Cardiac muscle cell (in vitro differentiated cells and primary cell): ENCODE data around the gene GADD45A. TPM values are rescaled to one million over a fixed set of nuclear protein-coding genes. Genes with fewer than 3 reads are reported as not detected.

ENCODE experiments used
- DNase-seq, 2 donors: peaks; one replicate each; pipeline versions ENCODE4 v3.0.0 to v3.0.0-alpha.2; 2010 to 2017; ENCODE audit warnings: low read depth in 1 of 2, low spot score in 1 of 2
- H3K27ac ChIP-seq: fragments of 200-600 bp; sonication (generic); 2 replicates; pipeline ENCODE4 v1.5.1; 2016
- H3K27me3 ChIP-seq: fragments of 200-600 bp; sonication (generic); 2 replicates; pipeline ENCODE4 v1.6.0; 2016; ENCODE audit warnings: control low read depth
- H3K36me3 ChIP-seq: fragments of 200-600 bp; sonication (generic); 2 replicates; pipeline ENCODE4 v1.5.1; 2016; ENCODE audit warnings: control low read depth
- H3K4me1 ChIP-seq: fragments of 200-600 bp; sonication (generic); 2 replicates; pipeline ENCODE4 v1.8.1; 2017; ENCODE audit warnings: low read depth, mild to moderate bottlenecking, mixed run types
- H3K4me3 ChIP-seq: fragments of 200-600 bp; sonication (generic); 2 replicates; pipeline ENCODE4 v1.5.1; 2016; ENCODE audit warnings: mild to moderate bottlenecking
- H3K9me3 ChIP-seq: fragments of 200-600 bp; sonication (generic); 2 replicates; pipeline ENCODE4 v1.5.1; 2017; ENCODE audit warnings: low read depth, mild to moderate bottlenecking, control low read depth
- polyA plus RNA-seq: library from polyadenylated mRNA; unstranded; fragments of >200 nt; fragmentation: Nextera tagmentation; extraction: Ambion mirVana; gene quantifications from 2 replicates; pipeline ENCODE4 v1.2.1, GENCODE V29; 2016
- total RNA-seq: library from RNA; depleted of rRNA; stranded (reverse); fragments of >200 nt; gene quantifications from 2 replicates; pipeline ENCODE4 v1.2.3, GENCODE V29; 2016
- TF ChIP-seq, protein P1 (sequence below): IDR thresholded peaks from 2 replicates; pipeline ENCODE4 v1.5.1; 2012; ENCODE audit warnings: low read depth, mild to moderate bottlenecking, low read length

GADD45A gene
- total and polyA plus RNA-seq, 2 experiments from 2014 or later = 84.2 to 112 TPM

DNA sequence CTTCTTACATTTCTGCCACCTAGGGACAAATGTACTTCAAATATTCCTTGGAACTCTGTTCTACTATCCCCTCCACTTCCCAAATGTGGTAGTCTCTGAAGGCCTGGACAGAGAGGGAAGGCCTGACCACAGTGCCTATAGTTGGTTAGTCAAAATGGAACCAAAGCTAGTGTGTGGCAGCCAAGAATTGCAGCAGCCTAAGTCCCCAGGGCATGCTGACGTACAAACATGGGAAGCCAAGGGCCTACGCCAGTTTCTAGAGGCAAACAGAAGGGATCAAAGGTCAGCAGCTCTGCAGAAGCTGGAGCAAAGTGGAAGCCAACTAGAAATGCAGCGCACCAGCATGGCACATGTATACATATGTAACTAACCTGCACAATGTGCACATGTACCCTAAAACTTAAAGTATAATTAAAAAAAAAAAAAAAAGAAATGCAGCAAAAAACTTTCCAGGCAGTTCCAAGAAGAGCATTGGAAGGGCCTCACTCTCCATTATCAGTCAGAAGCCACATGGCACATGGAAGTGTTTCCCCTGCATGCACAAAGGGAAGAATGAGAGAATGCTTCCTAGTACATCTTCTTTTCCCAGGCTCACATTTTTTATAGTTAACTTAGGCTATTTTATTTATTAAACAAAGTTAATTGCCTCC lies 39.4 kb upstream of the GADD45A start:
- DNase-seq = peak in 1 of 2 donors; percentile 74
- Histone ChIP-seq H3K9me3 (no peaks in the 10 kb centered on the region), H3K4me1 (peaks cover 31% of the 10 kb centered on the region), H3K36me3 (no peaks in the 10 kb centered on the region), H3K27me3 (no peaks in the 10 kb centered on the region), H3K27ac (peak overlapping the region; percentile 76), H3K4me3 (no peak overlapping the region)
- TF ChIP-seq, protein P1, sequence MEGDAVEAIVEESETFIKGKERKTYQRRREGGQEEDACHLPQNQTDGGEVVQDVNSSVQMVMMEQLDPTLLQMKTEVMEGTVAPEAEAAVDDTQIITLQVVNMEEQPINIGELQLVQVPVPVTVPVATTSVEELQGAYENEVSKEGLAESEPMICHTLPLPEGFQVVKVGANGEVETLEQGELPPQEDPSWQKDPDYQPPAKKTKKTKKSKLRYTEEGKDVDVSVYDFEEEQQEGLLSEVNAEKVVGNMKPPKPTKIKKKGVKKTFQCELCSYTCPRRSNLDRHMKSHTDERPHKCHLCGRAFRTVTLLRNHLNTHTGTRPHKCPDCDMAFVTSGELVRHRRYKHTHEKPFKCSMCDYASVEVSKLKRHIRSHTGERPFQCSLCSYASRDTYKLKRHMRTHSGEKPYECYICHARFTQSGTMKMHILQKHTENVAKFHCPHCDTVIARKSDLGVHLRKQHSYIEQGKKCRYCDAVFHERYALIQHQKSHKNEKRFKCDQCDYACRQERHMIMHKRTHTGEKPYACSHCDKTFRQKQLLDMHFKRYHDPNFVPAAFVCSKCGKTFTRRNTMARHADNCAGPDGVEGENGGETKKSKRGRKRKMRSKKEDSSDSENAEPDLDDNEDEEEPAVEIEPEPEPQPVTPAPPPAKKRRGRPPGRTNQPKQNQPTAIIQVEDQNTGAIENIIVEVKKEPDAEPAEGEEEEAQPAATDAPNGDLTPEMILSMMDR = no peak

DNA sequence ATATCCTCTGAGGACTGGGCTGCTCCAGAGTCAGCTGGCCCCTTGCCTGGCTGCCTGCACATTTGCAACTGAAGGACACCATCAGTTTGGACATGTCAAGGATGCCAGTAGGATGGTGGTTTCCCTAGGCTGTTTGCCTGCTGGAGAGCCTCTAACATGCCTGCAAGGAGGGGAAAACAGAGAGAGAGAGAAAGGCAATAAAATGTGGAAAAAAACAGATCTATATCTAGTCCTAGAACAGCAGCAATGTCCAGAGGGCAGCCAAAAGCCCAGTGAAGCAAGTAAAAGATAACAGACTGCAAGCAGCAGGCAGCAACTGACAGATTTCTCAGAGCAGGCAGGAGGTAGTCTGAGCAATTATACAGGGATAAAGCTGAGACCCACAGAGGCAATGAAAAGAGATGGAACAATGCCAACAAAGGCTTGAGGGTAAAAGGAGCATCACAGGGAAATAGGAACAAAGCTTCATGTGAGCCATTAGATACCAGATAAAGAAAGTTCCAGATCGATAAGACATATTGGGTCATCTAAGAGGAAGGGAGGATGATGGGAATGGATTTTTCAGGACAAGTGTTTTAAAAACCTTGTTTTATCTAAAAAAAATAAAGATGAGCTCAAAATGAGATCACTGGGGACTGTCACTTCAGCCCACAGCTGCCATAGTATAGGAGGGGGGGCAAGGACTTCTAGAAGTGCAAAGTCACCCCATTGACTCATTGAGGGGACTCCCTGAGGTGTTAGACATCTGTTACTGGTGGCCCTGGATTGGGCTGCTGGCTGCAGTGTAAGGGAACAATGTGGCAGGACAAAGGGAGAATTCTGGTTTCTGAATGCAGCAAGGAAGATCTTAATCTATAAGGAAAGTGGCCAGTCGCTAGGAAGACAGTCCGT lies 38.6 kb upstream of the GADD45A start:
- Histone ChIP-seq H3K4me1 (peaks cover 31% of the 10 kb centered on the region), H3K36me3 (no peaks in the 10 kb centered on the region), H3K9me3 (no peaks in the 10 kb centered on the region), H3K27ac (peak overlapping the region; percentile 76), H3K27me3 (no peaks in the 10 kb centered on the region), H3K4me3 (no peak overlapping the region)
- DNase-seq = peak; percentile 54 to 64
- TF ChIP-seq, protein P1 = no peak

DNA sequence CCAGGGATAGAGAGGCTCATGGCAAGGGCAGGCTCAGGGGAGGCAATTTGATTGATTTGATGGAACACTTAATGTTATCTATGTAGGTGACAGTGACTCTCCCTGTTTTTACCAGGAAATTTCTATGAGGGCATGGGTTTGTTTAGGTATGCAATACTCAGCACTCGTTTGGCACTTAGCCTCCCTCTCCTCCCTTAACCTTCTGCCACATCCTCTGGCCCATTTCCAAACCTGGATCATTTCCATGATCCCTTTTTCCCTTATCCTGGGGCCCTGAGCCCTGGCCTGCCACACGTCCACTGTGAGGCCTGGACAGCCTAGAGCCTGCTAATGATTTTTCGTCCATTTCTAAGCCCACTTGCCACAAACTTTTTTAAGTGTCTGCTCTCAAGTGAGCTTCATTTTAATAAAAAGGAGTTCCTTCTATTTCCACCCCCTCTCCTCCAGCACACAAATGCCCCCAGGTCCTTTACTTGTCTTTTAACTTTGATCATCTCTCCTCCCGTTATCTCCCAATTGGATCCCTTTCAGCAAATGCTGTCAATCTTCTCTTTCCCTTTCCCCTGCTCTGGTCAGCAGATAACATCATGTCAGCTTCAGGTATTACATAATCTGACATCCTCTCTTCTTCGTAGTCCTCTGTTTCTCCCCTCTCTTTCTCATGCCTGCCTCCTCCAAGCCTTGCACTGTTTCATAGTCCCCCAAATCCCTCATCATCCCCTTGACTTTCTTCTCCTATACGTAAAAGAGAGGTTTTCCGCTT lies 37.8 kb upstream of the GADD45A start:
- no peaks in the 10 kb centered on the region for H3K36me3 ChIP-seq
- peaks cover 31% of the 10 kb centered on the region for H3K4me1 ChIP-seq
- H3K4me3 ChIP-seq = no peak overlapping the region
- peak overlapping the region; percentile 76 for H3K27ac ChIP-seq
- DNase-seq = peak; percentile 69 to 74
- H3K9me3 ChIP-seq = no peaks in the 10 kb centered on the region
- H3K27me3 ChIP-seq = no peaks in the 10 kb centered on the region
- TF ChIP-seq, protein P1 = no peak

DNA sequence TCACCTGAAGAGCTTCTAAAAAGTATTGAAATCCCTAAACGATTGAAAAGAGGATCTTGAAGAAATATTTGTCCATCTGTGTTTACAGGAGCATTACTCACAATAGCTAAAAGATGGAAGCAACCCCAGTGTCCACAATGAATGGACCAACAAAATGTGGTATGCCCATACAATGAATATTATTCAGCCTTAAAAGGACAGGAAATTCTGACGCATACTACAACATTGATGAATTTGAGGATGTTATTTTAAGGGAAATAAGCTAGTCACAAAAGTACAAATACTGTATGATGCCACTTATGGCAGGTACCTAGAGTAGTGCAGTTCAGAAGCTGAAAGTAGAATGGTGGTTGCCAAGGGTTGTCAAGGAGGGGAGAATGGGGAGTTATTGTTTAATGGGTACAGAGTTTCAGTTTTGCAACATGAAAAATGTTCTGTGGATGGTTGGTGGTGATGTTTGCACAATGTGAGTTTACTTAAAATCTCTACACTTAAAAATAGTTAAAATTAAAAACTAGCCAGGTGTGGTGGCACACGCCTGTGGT lies 37.1 kb upstream of the GADD45A start:
- Histone ChIP-seq H3K27me3 (no peaks in the 10 kb centered on the region), H3K4me3 (no peak overlapping the region), H3K9me3 (no peaks in the 10 kb centered on the region), H3K36me3 (no peaks in the 10 kb centered on the region), H3K27ac (peak overlapping the region; percentile 76), H3K4me1 (peaks cover 31% of the 10 kb centered on the region)
- TF ChIP-seq, protein P1 = no peak
- no peak for DNase-seq
